GM12801 (cell line): ENCODE data around the gene MCRS1.

Source experiments
- TF ChIP-seq, protein P1 (sequence below): IDR thresholded peaks from one replicate; pipeline ENCODE4 v1.5.1; 2011; ENCODE audit warnings: control low read depth; ENCODE audit not compliant: insufficient read length; ENCODE audit errors: extremely low read depth

The MCRS1 gene

DNA sequence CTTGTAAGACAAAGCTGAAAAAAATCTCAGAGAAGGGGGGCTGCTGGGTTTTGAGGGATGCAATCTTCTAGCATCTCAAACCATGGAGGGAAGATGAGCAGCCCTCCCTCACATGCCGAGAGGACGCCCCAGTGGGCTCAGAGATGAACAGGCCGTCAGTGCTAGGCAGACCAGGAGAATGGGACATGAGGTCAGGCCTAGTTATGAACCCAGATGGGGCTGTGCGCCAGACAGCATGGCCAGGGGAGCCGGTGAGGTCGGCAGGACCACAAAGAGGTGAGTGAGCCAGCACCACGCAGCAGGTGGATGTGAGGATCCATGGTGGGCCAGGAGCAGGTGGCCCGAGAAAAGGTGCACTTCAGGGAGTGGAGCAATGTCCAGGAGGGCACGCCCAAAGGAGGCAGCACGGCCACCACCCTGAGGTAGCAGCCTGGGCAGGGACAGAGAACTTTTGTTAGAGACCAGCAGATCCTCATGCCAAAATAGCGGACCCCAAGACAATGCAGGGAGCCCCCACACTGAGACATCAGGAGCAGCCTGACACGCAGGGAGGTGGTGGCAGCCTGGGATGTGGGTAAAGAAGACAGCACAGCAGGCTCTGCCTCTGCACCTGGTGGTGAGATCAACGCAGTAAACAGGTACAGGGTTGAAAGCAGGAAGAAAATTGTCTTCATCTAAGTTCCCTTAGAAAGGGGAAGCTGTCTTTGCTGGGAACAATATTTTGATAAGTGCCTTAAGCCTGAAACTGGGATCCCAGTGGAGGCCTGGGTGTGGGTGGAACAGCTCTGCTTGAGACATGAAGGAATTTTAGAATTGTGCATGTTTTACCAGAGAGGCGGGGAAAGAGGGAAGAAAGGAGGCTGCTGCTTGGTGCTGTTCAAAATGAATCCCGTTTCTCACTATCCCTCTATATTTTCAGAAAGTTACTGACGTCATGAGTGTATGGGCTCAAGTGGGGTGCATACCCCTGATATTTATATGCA, 17.8 kb upstream of the MCRS1 start:
- TF ChIP-seq, protein P1, sequence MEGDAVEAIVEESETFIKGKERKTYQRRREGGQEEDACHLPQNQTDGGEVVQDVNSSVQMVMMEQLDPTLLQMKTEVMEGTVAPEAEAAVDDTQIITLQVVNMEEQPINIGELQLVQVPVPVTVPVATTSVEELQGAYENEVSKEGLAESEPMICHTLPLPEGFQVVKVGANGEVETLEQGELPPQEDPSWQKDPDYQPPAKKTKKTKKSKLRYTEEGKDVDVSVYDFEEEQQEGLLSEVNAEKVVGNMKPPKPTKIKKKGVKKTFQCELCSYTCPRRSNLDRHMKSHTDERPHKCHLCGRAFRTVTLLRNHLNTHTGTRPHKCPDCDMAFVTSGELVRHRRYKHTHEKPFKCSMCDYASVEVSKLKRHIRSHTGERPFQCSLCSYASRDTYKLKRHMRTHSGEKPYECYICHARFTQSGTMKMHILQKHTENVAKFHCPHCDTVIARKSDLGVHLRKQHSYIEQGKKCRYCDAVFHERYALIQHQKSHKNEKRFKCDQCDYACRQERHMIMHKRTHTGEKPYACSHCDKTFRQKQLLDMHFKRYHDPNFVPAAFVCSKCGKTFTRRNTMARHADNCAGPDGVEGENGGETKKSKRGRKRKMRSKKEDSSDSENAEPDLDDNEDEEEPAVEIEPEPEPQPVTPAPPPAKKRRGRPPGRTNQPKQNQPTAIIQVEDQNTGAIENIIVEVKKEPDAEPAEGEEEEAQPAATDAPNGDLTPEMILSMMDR: no peak

DNA sequence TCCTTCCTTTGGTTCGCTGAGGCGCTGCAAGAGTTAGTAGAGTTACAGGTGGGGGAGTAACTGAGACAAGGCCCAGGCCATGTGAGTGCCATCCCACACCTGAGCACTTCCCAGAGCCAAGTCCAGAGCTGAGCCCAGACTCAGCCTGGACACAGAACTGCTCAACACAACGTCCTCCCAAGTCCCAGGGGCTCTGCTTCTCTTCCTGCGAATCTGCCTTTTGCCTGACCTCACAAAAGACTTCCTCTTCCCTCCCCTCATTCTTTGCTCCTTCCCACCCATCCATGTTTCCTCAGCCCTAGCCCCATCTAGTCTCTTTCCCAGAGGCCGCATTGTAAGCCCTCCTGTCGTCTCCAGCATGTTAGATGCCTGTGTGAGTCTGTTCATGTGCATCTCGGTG, 16.6 kb upstream of the MCRS1 start:
- TF ChIP-seq, protein P1: no peak

DNA sequence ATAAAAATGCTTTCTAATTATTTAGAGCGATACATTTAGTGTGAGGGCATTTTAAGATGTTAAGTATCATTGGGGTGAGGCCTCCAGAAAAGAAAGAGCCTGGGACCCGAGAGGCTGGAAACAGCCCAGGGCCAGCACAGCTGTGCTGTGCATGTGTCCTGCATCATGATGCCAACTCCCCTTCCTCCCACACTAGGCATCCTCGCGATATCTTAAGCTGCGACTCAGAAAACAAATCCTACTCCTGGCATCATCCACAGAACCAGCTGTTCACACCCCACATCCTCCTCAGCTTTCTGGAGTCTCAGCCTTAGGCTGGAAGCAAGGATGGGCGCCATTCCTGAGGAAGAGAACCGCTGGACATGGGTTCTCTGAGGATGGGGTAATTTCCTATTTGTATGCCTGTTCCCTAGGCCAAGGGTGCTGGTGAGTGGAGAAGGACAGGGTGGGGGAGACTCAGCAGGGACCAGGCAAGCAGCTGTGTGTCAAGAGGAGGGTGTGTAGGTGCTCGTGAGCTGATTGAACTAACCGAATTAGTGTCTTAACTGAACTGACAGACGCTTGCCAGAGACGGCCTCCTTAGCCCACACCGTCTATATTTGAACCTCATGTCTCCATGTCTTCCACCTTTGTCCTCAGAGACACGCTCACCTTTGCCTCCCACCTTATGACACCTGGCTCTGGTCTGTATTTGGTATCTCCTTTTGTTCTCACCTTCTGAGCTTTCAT, 15.6 kb upstream of the MCRS1 start:
- TF ChIP-seq, protein P1: no peak

DNA sequence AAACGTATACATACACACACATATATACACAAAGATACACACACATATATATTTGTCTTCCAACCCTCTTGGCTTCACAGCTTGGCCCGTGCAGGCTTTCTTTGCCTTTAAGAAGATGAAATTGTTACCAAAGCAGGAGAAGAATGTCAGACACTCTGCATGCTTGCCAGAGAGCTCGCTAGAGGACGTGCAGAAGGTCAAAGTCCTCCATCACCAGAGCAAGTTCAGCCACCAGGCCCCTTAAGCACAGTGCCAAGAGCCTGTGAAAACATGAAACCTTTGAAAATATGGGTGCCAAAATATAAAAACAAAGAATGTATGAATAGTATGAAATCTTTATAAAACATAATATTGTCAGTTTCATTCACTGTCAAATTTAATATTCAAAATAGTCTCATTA, 14.9 kb upstream of the MCRS1 start:
- TF ChIP-seq, protein P1: no peak

DNA sequence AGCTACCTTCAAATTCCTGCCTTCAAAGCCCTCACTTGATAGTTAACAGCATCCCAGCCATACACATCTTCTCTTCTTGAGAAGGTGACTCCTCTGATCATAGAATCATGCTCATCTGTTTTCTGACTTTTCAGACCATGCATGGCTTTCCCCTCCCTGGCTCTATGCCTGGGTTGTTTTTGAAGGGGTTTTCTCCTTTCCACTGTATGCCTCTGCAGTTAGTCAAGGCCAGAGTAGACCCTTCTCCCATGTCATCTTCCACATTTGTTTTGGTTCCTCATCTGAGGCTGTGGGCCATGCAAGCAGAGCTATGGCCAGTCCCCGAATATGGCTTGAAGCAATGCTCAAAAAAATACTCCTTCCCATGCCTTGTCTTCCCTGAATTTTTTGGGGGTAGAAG, 14.3 kb upstream of the MCRS1 start:
- TF ChIP-seq, protein P1: no peak

DNA sequence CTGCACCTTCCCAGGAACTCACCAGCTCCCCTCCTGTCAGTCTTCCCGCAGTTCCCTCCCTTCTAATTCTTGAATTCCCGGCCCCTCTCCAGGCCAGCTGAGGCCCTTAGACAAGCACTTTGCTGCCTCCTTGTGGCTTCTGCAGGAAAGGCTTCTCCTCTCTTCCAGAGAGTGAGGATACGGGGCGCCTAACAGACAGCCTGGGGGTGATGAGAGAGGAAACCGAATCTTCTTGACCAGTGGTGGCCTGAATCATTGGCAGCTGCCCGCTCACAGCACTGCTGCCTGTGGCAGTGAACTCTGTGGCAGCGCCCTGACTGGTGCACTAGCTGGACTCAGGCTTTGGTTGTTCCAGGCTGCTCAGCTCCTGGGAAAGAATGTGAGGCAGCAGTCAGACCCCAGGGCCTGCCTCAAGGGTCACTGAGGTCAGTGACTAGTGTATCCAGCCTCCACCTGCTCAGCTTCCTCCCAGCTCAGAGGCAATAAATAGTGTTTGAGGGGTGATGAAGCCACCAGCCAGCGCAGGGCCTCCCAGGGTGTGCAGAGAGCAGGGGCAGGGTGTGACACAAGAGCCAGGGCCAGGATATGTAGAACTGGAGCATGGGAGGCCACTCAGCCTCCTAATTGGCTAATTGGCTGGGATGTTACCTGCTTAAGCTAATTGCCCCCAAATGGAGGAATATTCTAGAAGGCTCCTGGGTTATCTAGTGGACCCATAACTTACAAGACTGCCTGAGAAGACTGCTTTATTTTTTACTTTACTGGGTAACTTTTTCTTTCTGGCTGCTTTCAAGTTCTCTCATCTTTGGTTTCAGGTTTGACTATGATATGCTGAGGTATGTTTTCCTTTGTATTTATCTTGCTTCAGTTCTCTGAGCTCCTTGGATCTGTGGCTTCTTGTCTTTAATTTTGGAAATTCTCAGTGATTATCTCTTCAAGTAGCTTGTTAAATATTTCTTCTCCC, 12.9 kb upstream of the MCRS1 start:
- TF ChIP-seq, protein P1: no peak
